Activated CD8-positive, alpha-beta T cell treated with anti-CD3 and anti-CD28 coated beads for 36 hours (primary cell): ENCODE data around the gene RNF181. TPM values are rescaled to one million over a fixed set of nuclear protein-coding genes. Genes with fewer than 3 reads are reported as not detected.

Experiments used
- ATAC-seq: fragments of 200-7000 bp; cut with Tn5 transposase; one replicate; pipeline ENCODE4 v1.10.0; 2021; ENCODE audit warnings: mild to moderate bottlenecking, moderate library complexity
- CTCF ChIA-PET: fragments of 350-600 bp; sonication (Branson Sonifier 250); formaldehyde crosslinking; loops from one replicate; lab custom pipeline; 2021; ENCODE audit warnings: antibody characterized with exemption; lab: Charles Lee
- POLR2A ChIA-PET: fragments of 350-600 bp; sonication (Branson Sonifier 250); formaldehyde crosslinking; loops from one replicate; lab custom pipeline; 2021; ENCODE audit warnings: antibody characterized with exemption; lab: Charles Lee
- DNase-seq: peaks from one replicate; pipeline ENCODE4 v3.0.0-alpha.2; 2020
- H3K27ac Mint-ChIP-seq: one replicate; pipeline ENCODE4 v1.8.0; 2021; ENCODE audit warnings: mild to moderate bottlenecking, mixed read lengths
- H3K27me3 Mint-ChIP-seq: one replicate; pipeline ENCODE4 v1.8.0; 2021; ENCODE audit warnings: mixed read lengths
- H3K36me3 Mint-ChIP-seq: one replicate; pipeline ENCODE4 v1.8.0; 2021; ENCODE audit warnings: low read depth, mixed read lengths
- H3K4me1 Mint-ChIP-seq: one replicate; pipeline ENCODE4 v1.8.0; 2021; ENCODE audit warnings: low read depth, mixed read lengths
- H3K4me3 Mint-ChIP-seq: one replicate; pipeline ENCODE4 v1.8.0; 2021; ENCODE audit warnings: mild to moderate bottlenecking, moderate library complexity, mixed read lengths
- H3K9me3 Mint-ChIP-seq: one replicate; pipeline ENCODE4 v1.8.0; 2021; ENCODE audit warnings: mixed read lengths
- CTCF ChIP-seq: fragments of 200-600 bp; IDR thresholded peaks from one replicate; pipeline ENCODE4 v1.8.0; 2022; ENCODE audit warnings: antibody characterized with exemption, mild to moderate bottlenecking
- intact Hi-C: fragments of 100-400 bp; cut with micrococcal nuclease; formaldehyde crosslinking; loops from one replicate; pipeline ENCODE4 v1.10.0; 2022
- total RNA-seq, 2 experiments: library from RNA; stranded (reverse); gene quantifications; one replicate each; pipeline ENCODE4 v1.2.3, GENCODE V29; 2021

Gene RNF181
- total RNA-seq, 2 experiments from 2014 or later, result 112 to 117 TPM

GRCh38 chr2:85606116-85606455, 10.5 kb downstream of the RNF181 start:
- no peak for ATAC-seq
- Mint-ChIP-seq H3K36me3 (peaks cover 18% of the 10 kb centered on the region), H3K9me3 (no peaks in the 10 kb centered on the region), H3K4me1 (peaks cover 46% of the 10 kb centered on the region), H3K4me3 (no peak overlapping the region), H3K27me3 (no peaks in the 10 kb centered on the region), H3K27ac (no peak overlapping the region)
- intact Hi-C loops, result no loop called here
- TF ChIP-seq CTCF, result no peak
- POLR2A ChIA-PET, result interaction anchor here (1.0 to 6.1 kb wide), 6 partner anchors 10 to 60 kb away, joined by 3 to 34 read pairs (median 5); partner anchors contain the start of genes RNF181 and USP39
- CTCF ChIA-PET, result interaction anchor here (0.7 to 2.2 kb wide), 4 partner anchors 10 to 32 kb away, joined by 3 to 8 read pairs (median 5); partner anchors contain the start of genes RNF181 and USP39
- DNase-seq, result no peak

DNA sequence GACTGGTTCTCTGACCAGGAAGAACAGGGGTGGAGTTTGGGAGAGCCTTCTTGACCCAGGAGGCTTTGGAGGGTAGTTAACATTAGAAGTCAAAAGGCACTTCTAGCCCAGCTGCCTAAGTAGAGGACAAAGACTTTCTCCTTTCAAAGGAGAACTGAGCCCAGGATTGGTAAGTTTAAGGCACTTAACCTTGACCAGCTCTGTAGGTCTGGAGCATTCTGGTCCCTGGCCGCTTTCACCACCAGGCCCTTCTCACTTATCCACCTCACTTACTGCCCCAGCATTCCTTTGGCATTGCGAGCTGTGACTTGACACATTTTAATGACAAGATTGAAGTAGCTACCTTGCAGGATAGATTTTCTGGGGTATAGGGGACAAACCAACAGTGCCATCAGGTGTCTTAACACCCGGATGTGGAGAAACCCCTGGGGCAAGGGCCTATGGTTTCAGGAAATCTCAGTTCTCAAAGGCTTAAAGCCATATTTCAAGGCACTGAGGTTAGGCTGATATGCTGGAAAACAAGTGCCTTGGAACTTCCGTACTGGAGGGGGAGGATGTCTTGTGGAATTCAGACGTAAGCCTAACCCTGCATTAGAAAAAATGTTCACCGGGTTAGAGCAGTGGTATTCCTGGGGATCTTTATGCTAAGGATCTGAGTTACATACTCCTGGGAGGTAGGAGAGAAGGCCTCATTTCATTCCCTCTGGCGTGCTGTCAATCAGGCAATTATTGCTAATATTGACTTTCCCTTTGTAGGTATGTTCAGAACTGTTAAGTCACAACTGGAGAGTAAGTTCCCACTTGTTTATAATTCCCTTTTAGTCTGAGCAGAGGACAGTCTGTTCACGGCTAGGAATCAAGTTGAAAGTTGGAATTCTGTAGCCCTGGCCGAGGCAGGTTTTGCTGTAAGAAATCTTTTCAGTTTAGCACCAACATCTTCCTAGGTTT, 12.0 kb downstream of the RNF181 start:
- no peak for TF ChIP-seq CTCF

DNA sequence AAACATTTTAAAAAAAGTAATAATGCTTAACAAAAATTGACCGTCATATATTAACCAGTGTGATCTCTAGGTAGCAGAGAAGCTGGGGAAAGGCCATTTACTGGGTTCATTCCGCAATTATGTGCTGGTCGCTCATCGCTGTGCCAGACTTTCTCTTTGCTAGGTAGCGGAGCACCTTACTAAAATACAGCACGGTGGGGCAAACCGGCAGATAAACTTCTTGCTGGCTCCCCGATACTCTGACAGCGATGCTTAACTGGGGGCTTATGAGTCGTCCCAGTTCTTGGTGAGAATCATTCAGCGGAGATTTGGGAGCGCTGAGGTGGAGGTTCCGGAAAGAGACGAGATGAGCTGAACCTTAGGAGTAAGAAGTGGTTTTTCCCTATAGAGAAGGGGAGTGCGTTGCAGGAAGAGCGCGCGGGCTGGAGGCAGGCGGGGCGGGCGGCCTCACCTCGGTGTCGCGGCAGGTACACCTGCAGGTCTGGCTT, 15.7 kb downstream of the RNF181 start:
- intact Hi-C loops, result no loop called here
- Mint-ChIP-seq H3K27ac (peak overlapping the region; percentile 97), H3K4me3 (peak overlapping the region; percentile 98), H3K27me3 (no peaks in the 10 kb centered on the region), H3K36me3 (peaks cover 27% of the 10 kb centered on the region), H3K4me1 (peaks cover 38% of the 10 kb centered on the region), H3K9me3 (no peaks in the 10 kb centered on the region)
- TF ChIP-seq CTCF, result no peak
- ChIA-PET CTCF (interaction anchor here (1.0 to 1.7 kb wide), 2 partner anchors 9 to 65 kb away, joined by 3 to 4 read pairs; partner anchors contain the start of gene TMEM150A), POLR2A (interaction anchor here (1.1 to 2.4 kb wide), 7 partner anchors 9 to 72 kb away, joined by 3 to 21 read pairs (median 4); partner anchors contain the start of genes MAT2A, RNF181, TMEM150A and VAMP8)
- ATAC-seq (peak; percentile 4), DNase-seq (no peak)

More for the DNA sequence above, 12.0 kb downstream of the RNF181 start:
- no peaks in the 10 kb centered on the region for H3K9me3 Mint-ChIP-seq
- DNase-seq (no peak), ATAC-seq (no peak)
- peaks cover 24% of the 10 kb centered on the region for H3K36me3 Mint-ChIP-seq
- H3K4me1 Mint-ChIP-seq, result peaks cover 46% of the 10 kb centered on the region
- ChIA-PET CTCF (no interaction called here), POLR2A (interaction anchor here (1.0 to 6.1 kb wide), 2 partner anchors 9 to 14 kb away, joined by 3 to 34 read pairs; partner anchors contain the start of gene USP39)
- no peak overlapping the region for H3K4me3 Mint-ChIP-seq
- H3K27ac Mint-ChIP-seq, result peak overlapping the region; percentile 31
- intact Hi-C loops, result no loop called here
- H3K27me3 Mint-ChIP-seq, result no peaks in the 10 kb centered on the region

DNA sequence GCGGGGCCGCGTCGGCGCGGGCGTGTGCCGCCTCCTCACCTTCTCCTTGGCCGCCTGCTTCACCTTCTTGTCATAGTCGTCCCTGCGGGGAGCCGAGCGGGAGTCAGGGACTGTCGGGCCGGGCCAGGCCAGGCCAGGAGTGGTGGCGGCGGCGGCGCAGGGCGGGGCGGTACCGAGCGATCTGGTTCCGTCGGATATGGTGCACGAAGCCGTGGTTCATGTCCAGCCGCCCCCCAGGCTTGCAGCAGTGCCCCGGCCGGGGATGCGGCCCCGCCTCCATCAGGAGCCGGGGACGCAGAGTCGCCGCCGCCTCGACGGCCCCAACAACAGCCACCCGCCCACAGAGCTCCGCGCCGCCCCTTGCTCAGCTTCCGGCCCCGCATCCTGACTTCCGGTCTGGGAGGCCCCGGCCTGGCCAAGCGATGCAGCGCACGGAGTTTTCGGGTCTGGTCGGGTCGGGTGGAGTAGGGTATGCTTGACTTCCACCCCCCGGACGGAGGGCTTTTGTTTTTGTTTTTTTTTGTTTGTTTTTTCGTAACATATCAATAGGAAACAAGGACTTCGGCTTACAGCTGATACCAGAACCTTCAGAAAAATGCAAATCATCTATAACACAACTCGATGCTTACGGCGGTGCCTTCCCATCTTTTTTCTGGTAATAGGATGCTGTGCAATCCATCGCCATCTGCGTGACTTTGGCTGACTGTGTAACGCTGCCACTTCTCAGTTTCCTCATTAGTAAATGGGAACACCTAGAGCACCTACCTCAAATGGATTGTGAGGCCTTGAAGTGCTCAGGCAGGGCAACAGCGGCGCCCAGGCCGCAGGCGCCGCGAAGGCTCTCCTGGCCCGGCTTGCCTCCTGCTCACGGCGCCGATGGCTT, 16.4 kb downstream of the RNF181 start, which contains the start of gene C2orf68:
C2orf68 (minus strand) TSS at position 362 of the 883 bp plus-strand sequence; CDS start at position 280, 82 bp downstream.
- intact Hi-C loops, result no loop called here

More for the DNA sequence above, 16.4 kb downstream of the RNF181 start, which contains the start of gene C2orf68:
- no peak for TF ChIP-seq CTCF
- H3K27ac Mint-ChIP-seq, result peak within 1 kb of the TSS; percentile 97
- H3K9me3 Mint-ChIP-seq, result no peaks in the 10 kb centered on the region
- H3K4me3 Mint-ChIP-seq, result peak within 1 kb of the TSS; percentile 98
- ChIA-PET CTCF (interaction anchor here (1.0 to 1.7 kb wide), 2 partner anchors 10 to 66 kb away, joined by 3 to 4 read pairs; partner anchors contain the start of gene TMEM150A), POLR2A (interaction anchor here (0.8 to 2.4 kb wide), 9 partner anchors 8 to 486 kb away, joined by 3 to 21 read pairs (median 4); partner anchors contain the start of genes MAT2A, RNF181, TMEM150A and VAMP8)
- ATAC-seq (peak; percentile 74), DNase-seq (peak; percentile 94)
- peaks cover 30% of the 10 kb centered on the region for H3K36me3 Mint-ChIP-seq
- no peaks in the 10 kb centered on the region for H3K27me3 Mint-ChIP-seq
- peaks cover 37% of the 10 kb centered on the region for H3K4me1 Mint-ChIP-seq
